GM21390 (cell line): ENCODE results near the gene PCDHGC5.

ENCODE experiments used
- ATAC-seq: cut with Tn5 transposase; IDR thresholded peaks from one replicate; pipeline ENCODE4 v1.9.1; 2021; ENCODE audit not compliant: unreplicated experiment

Gene PCDHGC5

DNA sequence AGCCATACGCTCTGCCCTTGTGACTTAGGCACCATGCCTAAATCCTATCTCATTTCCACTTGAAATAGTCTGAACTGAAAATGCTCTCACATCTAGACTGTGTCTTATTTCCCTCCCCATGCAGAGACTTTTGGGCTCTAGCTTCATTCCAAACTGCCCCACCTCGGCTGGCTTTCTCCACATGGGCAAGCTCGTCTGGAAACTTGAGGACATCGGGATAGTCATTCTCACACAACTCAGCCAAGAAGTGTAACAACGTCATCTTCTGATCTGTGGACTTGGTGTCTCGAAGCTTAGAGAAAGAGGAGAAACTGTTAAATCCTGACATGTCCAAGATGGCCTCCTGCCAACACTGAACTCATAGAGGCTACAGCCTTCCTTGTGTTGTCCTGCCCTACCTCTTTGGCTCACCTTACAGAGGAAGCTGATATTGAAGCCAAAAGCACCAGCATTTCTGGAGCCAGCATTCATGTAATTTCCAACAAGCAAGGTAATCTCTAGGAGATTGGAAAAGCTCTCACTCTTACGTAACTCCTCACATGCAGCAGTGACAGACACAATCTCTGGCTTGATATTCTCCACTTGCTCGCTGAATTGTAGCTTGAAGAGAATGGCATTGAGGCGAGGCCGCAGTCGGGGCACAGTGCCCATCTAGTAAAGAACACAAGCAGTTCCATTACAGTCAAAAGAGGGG lies 39.6 kb downstream of the PCDHGC5 start:
- ATAC-seq, result no peak

DNA sequence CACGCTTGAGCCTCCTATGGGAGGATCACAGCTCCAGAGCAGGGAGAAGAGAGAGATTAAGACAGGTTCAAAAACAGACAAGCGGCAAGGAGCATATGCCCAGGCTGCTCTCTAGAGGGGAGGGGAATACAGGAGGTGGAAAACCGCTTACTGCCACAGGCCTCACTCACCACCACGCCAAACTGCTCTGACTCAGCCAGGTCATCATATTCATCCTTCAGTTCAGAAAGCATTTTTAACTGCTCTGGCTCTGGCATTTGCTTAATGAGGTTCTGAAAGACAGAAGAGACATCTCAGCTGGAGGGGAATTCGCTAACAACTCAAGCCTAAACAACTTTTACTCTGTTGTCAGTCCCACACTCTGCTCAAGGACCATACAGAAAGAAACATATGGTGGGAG lies 40.1 kb downstream of the PCDHGC5 start:
- peak; percentile 50 for ATAC-seq

DNA sequence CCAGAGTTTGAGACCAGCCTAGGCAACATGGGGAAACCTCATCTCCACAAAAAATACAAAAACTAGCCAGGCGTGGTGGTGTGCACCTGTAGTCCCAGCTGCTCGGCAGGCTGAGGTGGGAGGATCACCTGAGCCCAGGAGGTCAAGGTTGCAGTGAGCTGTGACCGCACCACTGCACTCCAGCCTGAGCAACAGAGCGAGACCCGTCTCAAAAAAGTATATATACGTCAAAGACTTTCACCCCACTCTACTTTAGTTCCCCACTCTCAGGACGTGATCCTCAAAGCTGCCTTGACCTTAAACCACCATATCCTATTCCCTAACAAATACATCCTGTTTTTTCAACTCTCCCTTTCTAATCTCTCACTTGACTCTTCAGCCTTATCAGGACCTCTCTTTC lies 41.0 kb downstream of the PCDHGC5 start:
- peak; percentile 50 for ATAC-seq

DNA sequence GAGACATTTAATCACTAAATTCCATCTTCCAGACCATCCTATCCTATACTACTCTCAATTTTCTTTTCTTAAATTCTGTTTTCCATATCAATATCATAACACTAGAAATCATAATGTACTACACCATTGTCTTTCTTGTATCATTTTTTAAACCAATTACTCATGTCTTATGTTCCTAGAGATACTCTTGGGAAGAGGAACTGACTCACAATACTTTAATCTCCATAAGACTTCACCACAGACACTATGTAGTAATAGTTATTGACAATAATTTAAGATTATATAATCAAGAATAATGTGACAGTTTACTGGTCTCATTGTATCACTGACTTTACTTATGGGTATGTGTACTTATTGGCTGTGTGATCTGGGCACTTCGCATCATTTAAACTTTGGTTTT lies 43.8 kb downstream of the PCDHGC5 start:
- no peak for ATAC-seq

DNA sequence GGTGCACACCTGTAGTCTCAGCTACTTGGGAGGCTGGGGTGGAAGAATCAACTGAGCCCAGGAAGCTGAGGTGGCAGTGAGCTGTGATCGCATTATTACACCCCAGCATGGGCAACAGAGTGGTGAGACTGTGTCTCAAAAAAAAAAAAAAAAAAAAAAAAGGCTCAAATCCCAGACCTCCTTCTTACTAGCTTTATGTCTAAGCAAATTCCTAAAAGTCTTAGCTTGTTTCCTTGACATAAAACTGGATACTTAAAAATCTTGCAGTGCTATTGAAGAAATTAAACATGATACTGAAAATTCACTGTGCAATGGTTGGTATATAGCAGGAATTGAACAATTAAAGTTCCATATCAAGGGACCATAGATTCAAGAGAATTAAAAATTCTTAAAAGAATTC lies 45.0 kb downstream of the PCDHGC5 start:
- ATAC-seq, result no peak

DNA sequence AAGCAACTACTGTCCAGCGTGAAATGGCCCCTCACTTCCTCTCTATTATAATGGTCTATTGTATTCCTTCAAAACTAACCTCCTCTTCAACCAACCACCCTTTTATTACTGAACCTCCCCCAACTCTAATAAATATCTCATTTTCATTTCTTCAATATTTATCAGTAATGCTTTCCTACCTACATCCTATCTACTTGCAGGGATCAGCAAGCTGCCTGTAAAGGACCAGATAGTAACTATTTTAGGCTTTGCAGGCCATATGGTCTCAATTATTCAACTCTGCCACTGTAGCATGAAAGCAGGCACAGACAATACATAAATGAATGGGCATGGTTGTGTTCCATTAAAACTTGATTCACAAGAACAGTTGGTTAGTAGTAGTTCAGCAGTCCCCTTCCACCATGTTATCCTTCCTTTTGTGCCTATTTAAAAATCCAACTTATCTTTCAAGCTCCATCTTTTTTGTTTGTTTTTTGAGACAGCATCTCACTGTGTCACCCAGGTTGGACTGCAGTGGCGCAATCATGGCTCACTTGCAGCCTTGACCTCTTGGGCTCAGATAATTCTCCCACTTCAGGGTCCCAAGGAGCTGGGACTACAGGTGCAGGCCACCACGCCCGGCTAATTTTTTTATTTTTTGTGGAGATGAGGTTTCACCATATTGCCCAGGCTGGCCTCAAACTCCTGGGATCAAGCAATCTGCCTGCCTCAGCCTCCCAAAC lies 45.8 kb downstream of the PCDHGC5 start:
- no peak for ATAC-seq
